PFSK-1 (cell line): Measurements from ENCODE around the gene CUL4A.

Experiments used
- POLR2AphosphoS5 ChIP-seq: IDR thresholded peaks from 2 replicates; pipeline ENCODE4 v1.6.1; 2012; ENCODE audit warnings: low read depth, mild to moderate bottlenecking, control low read depth, low read length, moderate library complexity
- SIN3A ChIP-seq: IDR thresholded peaks from 2 replicates; pipeline ENCODE4 v1.6.1; 2012; ENCODE audit warnings: mild to moderate bottlenecking, low read length, moderate library complexity, borderline replicate concordance; ENCODE audit not compliant: insufficient read depth
- TAF1 ChIP-seq: IDR thresholded peaks from 2 replicates; pipeline ENCODE4 v1.6.1; 2012; ENCODE audit warnings: low read length, control low read depth, borderline replicate concordance; ENCODE audit not compliant: insufficient read depth

- no peak for TF ChIP-seq TAF1
- no peak for TF ChIP-seq POLR2AphosphoS5
- TF ChIP-seq SIN3A: no peak
Observed at GRCh38 chr13:113298043-113298945, 88.9 kb downstream of the CUL4A start.
